Islet precursor cell (in vitro differentiated cells): ENCODE results near the gene POC1B.

Experiments
- DNase-seq: peaks from one replicate; pipeline ENCODE4 v3.0.0-alpha.2; 2018

Gene POC1B

DNA sequence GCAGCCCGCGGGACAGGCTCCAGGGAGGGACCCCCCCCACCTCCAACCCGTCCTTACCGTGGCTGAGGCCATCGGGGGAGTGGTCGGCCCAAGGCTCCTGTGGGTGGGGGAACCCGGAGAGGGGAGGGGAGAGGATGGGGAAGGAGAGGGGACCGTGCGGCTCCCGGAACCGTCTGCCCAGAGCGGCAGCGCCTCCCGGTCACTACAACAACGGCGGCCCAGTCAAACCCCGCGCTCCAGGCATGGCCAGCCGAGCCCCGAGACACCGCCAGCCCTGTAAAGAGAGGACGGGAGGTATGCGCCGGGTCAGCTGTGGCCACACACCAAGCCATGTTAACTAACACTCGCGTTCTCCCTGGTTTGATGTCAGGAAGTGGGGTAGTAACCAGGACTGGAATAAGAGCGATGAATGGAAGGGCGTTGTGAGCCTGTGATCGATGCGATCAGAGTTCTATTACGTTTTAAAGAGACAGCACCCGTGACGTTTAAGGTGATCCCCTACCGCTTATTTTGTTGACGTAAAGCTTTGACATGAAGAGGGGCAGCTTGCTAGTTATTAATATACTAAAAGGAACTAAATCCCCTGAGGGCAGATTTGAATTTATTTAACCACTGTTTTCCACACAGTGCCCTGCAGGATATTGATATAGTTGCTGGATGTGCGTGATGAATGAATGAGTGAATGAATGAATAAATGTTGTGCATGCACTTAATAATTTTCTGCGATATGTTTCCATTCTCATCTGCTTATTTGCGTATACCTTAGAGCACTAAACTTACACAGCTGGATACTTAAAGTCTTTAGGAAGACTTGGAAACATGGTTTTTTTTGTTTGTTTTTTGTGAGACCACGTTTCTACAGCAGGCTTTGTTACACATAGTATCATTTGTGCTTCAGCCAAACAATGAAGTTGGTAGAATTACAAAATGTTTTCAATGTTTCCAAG, at the start of gene POC1B:
Gene POC1B (minus strand): TSS at position 224 of the 947 bp plus-strand sequence. CDS start 152 bp downstream, at position 72.
- peak; percentile 97 for DNase-seq

DNA sequence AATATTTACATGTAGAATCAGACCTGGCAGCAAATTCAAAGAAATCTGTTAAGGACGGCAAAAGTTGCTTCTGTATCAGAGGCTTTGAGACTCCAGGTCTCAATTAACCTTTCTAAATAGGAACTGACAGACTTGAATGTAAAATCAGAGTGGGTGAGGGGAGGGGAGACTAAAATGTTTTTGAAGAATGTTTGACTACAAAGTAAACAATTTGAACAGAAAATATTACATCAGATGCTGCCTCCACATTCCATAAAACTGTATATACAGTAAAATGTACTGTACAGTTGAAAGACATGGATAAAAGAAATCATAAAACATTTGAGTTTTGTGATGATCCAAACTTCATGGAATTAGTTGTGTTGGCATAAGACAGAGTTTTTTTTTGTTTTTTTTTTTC, 49.5 kb upstream of the POC1B start:
- no peak for DNase-seq

DNA sequence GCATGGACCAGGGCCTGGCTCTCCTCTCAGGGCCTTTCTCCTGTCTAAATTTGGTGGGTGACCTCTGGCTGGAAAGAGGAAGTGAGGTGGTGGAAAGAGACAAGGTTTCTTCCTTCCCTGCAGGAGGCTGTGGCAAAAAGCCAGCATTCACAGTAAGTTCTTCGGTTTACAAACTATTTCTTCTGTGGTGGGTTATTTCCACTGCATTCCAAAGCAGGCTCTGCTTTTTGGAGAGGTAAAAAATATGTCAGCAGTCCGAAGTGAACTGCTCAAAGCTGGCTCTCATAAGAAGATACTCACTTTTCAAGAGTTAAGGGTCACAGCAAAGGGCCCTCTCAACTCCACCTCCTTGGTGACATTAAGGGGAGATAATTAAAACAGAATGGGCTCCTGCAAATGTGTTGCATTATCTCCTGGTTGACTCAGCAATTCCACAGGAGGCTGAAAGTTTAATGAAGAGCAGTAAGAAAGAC, 48.9 kb upstream of the POC1B start:
- no peak for DNase-seq

DNA sequence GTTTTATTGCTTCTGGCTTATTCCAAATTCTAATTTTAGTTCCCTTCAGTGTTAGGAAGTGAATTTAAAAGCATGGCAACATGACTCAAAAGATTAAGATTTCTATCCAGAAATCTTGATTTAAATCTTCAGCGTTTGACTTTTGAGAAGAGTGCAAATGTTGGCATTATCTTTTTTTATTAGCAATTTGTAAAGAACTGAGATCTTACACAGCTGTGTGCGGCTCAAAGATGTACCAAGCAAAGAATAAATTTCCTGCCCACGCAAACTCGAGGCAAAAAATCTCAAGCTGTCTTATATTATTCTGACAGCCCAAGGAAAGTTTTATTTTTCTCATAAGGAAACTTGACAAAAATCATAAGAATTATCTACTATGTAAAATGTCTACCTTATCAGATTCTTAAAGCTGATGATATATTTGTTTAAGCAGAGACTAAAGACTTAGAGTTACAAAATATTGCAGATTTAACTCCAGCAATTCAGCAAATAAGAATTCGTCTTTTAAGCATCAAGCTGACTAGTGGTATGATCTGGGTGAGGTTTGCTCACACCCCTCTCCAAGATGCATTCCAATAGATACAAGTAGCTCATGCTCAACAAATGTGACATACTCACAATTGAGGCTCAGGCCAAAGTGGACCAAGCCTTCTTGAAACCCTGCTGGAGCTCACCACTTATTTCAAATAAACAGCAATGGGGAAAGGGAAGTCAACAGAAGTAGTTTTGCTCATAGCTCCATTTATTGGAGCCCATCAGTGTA, 47.4 kb upstream of the POC1B start:
- DNase-seq: no peak

DNA sequence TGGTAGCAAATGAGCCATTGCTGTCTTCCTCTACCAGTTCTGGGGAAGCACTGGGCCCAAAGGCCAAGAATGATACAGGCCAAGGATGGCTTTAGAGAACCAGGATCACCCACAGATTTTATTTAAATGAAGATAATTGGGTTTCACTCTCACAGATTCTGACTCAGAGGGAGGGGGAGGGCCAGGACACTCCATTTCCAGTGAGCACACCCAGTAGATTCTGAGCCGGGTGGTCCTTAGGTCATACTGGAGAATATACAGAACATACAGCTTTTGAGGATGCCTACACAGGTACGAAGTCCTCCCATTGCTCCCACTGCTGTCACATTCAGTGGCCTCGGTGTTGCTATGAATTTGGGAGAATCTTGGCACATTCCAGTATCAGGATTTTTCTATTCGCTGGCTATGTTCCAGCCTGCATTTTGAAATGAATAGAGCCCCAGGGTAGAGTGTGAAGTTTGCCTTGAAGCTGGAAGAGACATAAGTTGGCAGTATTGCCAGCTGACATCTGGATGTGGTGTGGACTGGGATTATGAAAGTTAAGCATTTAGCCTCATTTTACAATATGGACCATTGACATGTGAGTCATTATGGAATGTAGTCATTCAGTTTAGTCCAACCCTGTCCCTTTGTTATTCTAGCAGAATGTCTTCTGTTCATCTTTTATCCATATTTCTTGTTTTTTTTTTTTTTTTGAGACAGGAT, 45.8 kb upstream of the POC1B start:
- DNase-seq: no peak

DNA sequence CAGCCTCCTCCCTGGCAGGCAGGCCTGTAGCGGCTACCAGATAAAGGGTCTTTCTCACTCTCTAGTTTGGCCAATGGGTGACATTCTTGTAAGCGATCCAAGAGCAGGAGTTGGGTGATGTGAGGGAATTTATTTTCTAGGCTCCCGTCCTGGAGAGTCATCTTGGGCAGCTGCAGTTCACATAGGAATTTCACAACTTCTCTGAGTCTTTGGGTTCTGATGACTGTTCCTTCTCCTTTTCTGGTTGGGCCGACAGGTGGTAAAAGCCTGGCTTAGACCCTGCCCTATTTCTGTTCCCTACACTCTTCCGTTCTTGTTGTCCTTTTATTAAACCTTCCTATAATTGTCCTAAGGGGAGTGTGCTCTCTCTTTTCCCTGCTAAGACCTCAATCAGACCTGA, 42.6 kb upstream of the POC1B start:
- DNase-seq: no peak

DNA sequence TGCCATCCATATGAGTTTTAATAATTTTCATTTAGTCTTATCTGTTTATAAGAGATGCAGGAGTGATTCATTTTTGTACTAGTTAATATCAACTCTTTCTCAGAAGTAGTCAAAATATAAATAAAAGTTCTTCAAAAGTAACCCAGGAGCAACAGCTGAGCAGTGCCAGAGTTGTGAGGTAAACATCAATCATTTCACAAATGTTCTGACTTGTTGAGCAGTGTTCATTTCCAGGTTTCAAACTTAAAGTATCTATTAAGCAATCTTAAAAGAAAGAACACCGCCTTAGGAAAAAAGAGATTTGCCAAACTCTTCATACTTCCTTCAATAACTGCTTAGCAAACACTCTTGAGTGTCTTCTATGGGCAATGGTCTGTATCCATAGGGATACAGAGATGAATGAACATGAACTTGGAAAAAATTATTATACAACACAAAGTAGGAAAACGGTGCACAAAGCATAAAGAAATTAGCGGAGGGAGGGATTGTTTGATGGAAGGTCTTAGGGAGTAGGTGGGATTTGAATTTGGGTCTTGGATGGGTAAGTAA, 41.9 kb upstream of the POC1B start:
- DNase-seq: no peak

DNA sequence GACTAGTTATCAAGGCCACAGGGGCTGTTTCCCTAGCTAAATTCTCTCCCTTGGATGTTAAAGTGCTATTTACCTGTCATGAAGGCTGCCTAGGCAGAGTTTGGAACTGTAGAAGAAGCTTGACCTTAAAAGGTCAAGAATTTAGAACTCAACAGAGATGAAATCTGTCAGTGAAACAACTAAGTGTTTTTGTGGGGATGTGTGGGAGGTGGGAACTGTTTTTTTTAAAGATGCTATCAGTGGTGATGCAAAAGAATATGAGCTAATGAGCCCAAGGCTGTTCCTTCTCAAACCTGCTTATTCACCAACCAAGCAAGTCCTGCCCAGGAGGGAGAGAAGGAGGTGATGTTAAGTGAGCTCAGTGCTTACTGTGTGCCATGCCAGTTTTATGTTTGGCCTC, 40.8 kb upstream of the POC1B start:
- DNase-seq: peak; percentile 93

DNA sequence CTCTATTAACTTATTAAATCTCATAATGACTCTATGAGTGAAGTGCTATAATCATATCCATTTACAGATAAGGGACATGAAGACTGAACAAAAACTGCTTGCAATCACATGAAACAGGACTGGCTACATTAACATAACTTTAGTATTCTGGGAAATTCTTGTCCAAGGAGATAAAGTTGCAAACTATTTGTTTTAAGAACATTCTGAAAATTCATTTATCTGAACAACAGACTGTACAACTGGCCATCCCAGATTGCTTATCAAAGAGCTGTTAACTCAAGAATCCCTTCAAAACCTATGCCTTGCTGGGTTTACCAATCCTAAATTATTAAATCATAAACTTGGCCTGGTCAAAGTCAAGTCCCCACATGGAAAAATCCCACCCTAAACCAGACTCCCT, 39.2 kb upstream of the POC1B start:
- DNase-seq: no peak

DNA sequence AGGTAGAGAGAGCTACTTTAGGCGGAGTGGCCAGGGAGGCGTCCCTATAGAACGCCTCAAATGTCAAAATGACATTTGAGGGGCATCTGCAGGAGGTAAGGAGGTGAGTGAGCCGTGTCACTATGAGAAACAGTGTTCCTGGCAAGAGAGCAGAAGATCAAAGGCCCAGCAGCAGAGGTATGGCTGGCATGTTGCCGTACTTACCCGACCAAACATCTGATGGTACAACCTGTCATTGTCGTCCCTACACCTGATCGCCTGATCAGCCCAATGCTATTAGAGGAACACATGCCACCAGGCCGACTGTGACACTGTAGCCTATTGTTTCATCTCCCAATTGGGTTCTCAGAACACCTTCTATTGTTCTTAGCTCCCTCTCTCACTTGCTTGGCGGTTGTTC, 33.9 kb upstream of the POC1B start:
- peak; percentile 70 for DNase-seq

DNA sequence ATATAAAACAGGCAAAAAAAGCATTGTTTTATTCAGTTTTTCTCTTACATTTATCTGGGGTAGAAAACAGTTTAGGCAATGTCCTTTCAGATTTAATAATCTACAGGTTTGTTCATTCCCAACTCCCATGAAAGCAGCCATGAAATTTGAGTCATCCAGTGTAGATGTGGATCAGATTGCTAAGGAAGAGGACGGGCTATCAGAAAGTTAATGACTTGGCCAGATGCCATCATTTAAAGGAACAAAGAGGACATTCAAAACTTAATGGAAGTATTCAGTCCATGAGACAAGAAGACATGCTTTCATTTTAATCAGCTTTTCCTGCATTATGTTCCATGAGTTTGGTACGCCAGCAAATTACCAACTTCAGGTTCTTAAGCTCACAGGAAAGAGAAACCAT, 31.1 kb upstream of the POC1B start:
- DNase-seq: no peak

DNA sequence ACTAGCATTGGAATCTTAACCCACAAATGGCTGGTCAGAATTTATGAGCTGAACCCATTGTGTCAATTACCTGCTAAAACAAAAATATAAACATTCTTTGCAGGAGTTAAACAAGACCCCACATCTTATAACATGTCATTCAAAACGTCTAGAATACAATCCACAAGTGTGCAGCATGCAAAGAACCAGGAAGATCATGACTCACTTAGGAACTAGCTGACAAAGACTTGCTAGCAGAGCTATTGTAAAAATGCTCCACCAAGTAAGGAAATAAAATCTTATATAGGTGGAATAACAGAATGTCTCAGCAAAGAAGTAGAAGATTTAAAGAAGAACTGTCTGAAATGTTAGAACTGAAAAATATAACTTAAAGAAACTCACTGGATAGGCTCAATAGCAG, 26.5 kb upstream of the POC1B start:
- DNase-seq: peak; percentile 17

DNA sequence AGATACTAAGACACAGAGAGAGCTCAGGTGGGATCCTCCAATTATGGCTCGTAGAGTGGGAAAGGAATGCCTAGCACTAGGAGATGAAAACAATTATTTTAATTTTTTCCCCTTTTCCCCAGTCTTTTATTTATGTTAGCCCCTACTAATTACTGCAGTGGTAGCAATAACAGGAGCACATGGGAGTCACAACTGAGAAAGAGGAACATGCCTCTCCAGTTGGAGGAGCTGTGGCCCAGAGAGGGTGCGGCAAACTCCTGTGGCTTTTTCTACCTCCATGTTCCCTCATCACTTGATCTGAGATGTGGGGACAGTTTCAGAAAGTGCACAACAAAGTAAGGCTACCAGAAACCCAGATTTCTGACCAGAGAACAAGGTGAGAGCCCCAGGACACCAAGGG, 25.9 kb upstream of the POC1B start:
- peak; percentile 27 for DNase-seq

DNA sequence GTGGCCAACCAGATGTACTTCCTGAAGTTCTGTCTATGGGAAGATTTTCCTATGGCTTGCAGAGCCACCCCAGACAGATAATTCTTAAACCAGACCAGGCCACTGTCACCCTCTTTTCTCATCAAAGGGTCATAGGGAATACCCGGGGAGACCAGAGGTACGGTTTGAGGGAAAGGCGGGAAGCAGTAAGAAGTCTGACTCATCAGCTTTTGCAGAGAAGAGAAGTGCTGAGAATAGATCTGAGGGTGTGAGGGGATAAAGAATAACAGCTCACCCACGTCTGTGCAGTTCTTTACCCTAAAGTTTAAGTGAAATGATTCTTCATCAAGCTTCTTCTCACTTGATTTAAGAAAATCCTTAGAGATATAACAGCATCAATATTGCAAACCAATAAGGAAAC, 21.3 kb upstream of the POC1B start:
- peak; percentile 53 for DNase-seq

DNA sequence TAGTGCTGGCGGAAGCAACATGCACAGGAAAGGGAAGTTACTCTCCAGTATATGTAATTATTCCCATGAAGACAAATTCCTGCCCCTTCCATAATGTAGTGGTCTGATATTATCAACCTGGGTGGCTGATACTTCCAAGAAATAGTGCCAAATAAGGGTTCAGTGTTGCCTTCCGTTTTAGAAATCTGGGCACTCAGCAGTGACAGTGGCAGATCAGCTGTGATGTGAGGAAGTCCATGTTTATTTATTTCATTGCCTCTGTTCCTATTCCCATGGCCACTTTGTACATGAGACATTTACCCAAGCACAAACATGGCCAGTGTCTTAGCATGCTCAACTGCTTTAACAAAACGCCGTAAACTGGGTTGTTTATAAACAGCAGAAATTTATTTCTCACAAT, 20.3 kb upstream of the POC1B start:
- peak; percentile 22 for DNase-seq

DNA sequence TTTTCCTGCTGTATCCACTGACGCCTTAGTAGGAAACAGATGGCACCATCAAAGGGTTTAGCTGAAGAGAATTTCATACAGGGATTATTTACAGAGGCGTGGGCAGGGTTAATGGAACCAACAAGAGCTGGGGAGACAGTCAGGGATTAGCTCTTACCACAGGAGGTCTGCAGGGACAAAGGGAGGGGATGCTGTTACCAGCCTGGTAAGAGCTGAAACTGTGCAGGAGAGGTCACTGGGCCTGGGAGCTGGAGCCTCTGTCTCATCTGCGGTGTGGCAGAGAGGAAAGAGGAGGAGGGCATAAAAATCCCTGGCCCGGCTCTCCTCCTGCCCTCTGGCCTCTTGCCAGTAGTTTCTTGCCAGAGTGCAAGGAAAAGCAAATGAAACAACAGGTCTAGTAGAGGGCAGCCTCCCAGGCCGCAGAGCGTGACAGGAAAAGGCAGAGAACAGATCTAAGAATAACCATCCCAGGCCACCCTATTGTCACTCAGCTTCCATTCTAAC, 18.9 kb upstream of the POC1B start:
- DNase-seq: peak; percentile 69

DNA sequence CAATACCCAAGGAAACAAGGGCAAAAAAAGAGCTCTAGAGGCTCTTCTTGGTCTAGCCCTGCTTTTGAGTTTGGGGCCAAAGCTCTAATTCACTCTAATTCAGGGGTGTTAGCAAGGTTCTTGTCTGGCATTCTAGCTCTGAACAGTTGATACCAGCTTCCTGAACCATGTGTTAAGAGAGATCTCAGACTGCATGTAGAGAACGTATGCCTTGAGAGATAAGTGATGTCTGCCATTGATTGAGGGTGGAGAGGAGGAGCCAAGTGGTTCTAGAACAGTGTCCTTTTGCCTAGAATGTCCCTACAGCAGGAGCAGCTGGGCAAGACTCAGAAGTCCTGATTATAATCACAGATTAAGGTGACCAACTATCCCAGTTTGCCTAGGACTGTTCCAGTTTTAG, 18.2 kb upstream of the POC1B start:
- DNase-seq: peak; percentile 20

DNA sequence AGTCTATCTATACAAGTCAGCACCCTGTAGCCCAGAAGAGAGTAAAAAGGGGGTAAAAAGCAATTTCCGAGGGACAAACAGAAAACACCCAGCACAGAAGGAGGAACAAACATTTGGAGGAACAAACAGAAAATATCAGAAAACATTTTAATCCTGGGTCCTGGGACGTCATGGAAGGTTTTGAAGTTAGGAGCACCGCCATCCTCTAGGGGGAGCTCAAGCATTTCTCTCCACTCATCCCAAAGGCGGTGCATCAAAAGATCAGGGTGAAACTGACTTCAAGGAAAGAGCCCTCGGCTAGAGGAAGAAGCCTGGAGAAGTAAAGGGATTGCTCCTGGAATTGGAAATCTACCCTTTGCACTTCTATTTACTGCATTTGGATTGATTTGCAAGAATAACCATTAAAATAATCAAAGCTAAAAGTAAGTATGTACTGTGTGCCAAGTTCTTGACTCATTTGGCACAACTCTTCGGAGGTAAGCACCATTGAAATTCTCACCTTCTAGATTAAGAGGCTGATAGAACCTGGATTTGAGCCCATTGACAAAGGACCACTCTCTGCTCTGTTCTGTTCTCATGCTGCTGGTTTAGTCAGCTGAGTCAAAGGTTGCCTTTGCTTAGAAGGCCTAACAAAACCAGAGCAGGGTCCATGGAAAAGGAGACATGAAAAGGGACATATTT, 17.2 kb upstream of the POC1B start:
- peak; percentile 90 for DNase-seq

DNA sequence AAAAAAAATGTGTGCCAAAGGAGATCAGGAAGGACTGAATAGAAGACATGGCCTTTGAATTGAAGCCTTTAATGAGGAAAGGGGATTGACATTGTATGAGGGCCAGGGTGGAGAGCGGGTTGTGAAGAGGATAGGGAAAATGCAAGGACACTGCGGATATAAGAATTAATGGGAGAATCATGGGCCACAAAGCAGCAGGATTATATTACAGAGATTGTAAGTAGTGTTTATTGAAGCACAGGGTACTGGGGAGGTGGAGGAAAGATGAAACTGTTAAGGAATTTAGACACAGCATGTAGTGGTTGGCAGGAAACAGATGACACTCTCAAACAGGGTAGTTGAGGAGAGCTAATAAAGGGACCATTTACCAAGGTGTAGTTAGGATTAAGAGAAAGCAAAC, 16.4 kb upstream of the POC1B start:
- DNase-seq: peak; percentile 22

DNA sequence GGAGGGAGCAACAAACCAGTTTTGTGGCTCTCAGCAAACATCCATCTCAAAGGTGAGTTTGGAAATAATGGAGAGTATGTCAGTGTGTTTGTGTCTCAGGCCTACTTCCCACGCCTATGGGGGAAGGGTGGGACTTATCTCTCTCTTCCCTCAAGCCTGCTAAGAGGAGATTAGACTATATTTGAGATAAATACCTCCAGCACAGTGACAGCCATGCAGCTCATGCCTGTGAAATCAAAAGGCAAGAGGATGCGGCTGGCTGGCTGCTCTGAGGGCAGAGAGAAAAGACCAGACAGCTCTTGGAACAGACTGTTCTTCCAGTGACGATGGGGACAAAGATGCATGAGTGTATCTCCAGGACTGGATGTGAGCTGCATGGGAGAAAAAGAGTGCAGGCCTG, 14.7 kb upstream of the POC1B start:
- DNase-seq: peak; percentile 54

DNA sequence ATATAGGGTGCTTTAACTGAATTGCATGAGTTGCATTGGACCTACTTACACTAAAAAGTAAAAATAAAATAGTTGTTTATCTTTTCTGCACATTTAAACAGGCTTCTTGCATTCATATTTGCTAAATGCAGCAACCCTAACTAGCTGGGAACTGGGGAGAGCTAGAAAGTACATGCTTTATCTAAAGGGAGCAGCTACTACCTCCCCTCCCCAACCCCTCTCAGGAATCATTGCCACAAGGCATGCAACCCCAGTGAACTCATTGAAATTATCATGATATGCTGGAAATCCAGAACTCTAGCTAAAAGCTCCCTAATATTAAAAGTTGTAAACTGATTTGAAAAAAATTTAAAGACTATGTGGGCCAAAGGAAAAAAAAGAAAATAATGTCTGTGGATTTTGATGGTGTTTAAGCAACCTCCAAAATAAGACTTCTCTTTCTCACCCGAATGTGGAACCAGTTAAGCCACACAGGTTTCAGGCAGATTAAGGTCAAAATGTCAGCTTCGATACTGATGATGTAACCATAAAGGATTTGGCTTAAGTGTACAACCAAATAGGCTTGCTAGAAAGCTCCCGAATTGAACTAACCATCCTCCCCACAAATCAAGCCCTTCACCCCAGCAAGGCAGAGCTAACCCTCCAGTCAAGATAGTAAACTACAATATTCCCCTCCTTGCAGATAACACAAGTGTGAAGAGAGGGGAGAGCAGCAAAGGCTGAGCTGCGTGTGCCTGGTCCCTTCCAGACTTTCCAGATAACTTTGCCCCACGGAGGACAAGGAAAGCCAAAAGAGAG, 13.8 kb upstream of the POC1B start:
- peak; percentile 49 for DNase-seq
